Measurements from ENCODE around the gene WNK3. TPM values are rescaled to one million over a fixed set of nuclear protein-coding genes. Genes with fewer than 3 reads are reported as not detected.
A peak's percentile ranks its signal among the peaks of the same experiment; 100 is the strongest.

The WNK3 gene
- total RNA-seq, 4 donors from 2014 or later = 0.27 to 1.9 (median 0.64) TPM

GRCh38 chrX:54181202-54181953, 176.5 kb downstream of the WNK3 start:
- in situ Hi-C loops (cut with MboI; ENCODE audit: low pct_ligation_motif_present in 1 of 4, low pct_unique_long_range_greater_than_20kb in 1 of 4, low sequenced_read_pairs in 3 of 4) = no loop called here
- peaks cover 0 to 18% (median 10%) of the 10 kb centered on the region in 4 donors for H3K4me1 ChIP-seq
- H3K4me3 ChIP-seq = peak overlapping the region in 2 of 4 donors; percentile 81 to 84
- H3K27me3 ChIP-seq = no peaks in the 10 kb centered on the region
- no peak for DNase-seq
- WGBS, 2 donors (ENCODE audit: low coverage in 1 of 2) = 60% methylated on average over 4 of the region's 4 CpGs; no CpG with 5 or more reads in 1 of the 2 donors
- no peaks in the 10 kb centered on the region for H3K36me3 ChIP-seq
- TF ChIP-seq EP300 (IDR thresholded peaks at IDR 0.05; ENCODE audit: low read depth) (no peak), CTCF (IDR thresholded peaks at IDR 0.05) (no peak), POLR2AphosphoS5 (IDR thresholded peaks at IDR 0.05) (no peak), POLR2A (IDR thresholded peaks at IDR 0.05) (no peak)
- intact Hi-C loops (cut with DNase I; ENCODE audit: low total_unique reads) = no loop called here
- H3K27ac ChIP-seq = peak overlapping the region in 2 of 4 donors; percentile 95 to 97
- H3K9me3 ChIP-seq = no peaks in the 10 kb centered on the region

- TF ChIP-seq POLR2AphosphoS5 (IDR thresholded peaks at IDR 0.05) = no peak
- no peak for TF ChIP-seq EP300 (IDR thresholded peaks at IDR 0.05; ENCODE audit: low read depth)
- TF ChIP-seq CTCF (IDR thresholded peaks at IDR 0.05) = no peak
- no peak for TF ChIP-seq POLR2A (IDR thresholded peaks at IDR 0.05)
- DNase-seq = no peak
- 52% methylated on average over 4 of the region's 4 CpGs; no CpG with 5 or more reads in 1 of the 2 donors for WGBS, 2 donors (ENCODE audit: low coverage in 1 of 2)
- Histone ChIP-seq H3K4me1 (peaks cover 0 to 18% (median 10%) of the 10 kb centered on the region in 4 donors), H3K36me3 (no peaks in the 10 kb centered on the region), H3K27me3 (no peaks in the 10 kb centered on the region), H3K4me3 (no peak overlapping the region), H3K27ac (no peak overlapping the region), H3K9me3 (no peaks in the 10 kb centered on the region)
- in situ Hi-C loops (cut with MboI; ENCODE audit: low pct_ligation_motif_present in 1 of 4, low pct_unique_long_range_greater_than_20kb in 1 of 4, low sequenced_read_pairs in 3 of 4) = no loop called here
- intact Hi-C loops (cut with DNase I; ENCODE audit: low total_unique reads) = no loop called here
Measured at GRCh38 chrX:54180403-54180802, 177.4 kb downstream of the WNK3 start.

GRCh38 chrX:54178100-54178940, 179.5 kb downstream of the WNK3 start:
- DNase-seq = no peak
- TF ChIP-seq POLR2AphosphoS5 (IDR thresholded peaks at IDR 0.05) = no peak
- no peak for TF ChIP-seq CTCF (IDR thresholded peaks at IDR 0.05)
- TF ChIP-seq POLR2A (IDR thresholded peaks at IDR 0.05) = no peak
- TF ChIP-seq EP300 (IDR thresholded peaks at IDR 0.05; ENCODE audit: low read depth) = no peak
- Histone ChIP-seq H3K4me1 (peaks cover 0 to 14% (median 10%) of the 10 kb centered on the region in 4 donors), H3K27me3 (no peaks in the 10 kb centered on the region), H3K4me3 (no peak overlapping the region), H3K36me3 (no peaks in the 10 kb centered on the region), H3K9me3 (no peaks in the 10 kb centered on the region), H3K27ac (no peak overlapping the region)
- 50 to 71% methylated on average over 5 of the region's 5 CpGs for WGBS, 2 donors (ENCODE audit: low coverage in 1 of 2)
- intact Hi-C loops (cut with DNase I; ENCODE audit: low total_unique reads) (no loop called here), in situ Hi-C loops (cut with MboI; ENCODE audit: low pct_ligation_motif_present in 1 of 4, low pct_unique_long_range_greater_than_20kb in 1 of 4, low sequenced_read_pairs in 3 of 4) (no loop called here)

- no peaks in the 10 kb centered on the region for H3K9me3 ChIP-seq
- H3K27me3 ChIP-seq = no peaks in the 10 kb centered on the region
- intact Hi-C loops (cut with DNase I; ENCODE audit: low total_unique reads) = no loop called here
- in situ Hi-C loops (cut with MboI; ENCODE audit: low pct_ligation_motif_present in 1 of 4, low pct_unique_long_range_greater_than_20kb in 1 of 4, low sequenced_read_pairs in 3 of 4) = no loop called here
- no peak overlapping the region for H3K4me3 ChIP-seq
- no peak overlapping the region for H3K27ac ChIP-seq
- 70 to 100% methylated on average over 1 to 3 of the region's 3 CpGs for WGBS, 2 donors (ENCODE audit: low coverage in 1 of 2)
- H3K4me1 ChIP-seq = peaks cover 0 to 14% (median 10%) of the 10 kb centered on the region in 4 donors
- no peak for TF ChIP-seq POLR2AphosphoS5 (IDR thresholded peaks at IDR 0.05)
- no peak for TF ChIP-seq EP300 (IDR thresholded peaks at IDR 0.05; ENCODE audit: low read depth)
- TF ChIP-seq POLR2A (IDR thresholded peaks at IDR 0.05) = no peak
- no peak for TF ChIP-seq CTCF (IDR thresholded peaks at IDR 0.05)
- H3K36me3 ChIP-seq = no peaks in the 10 kb centered on the region
- no peak for DNase-seq
Measured at GRCh38 chrX:54177306-54177705, 180.5 kb downstream of the WNK3 start.
